DOHH2 (cell line): Measurements from ENCODE around the gene NDUFAB1.

Source experiments
- H3F3A ChIP-seq: fragments of 200-600 bp; sonication (generic), shearing (Covaris generic); 2 replicates; pipeline ENCODE4 v1.6.0; 2016; ENCODE audit warnings: antibody characterized with exemption, mild to moderate bottlenecking; ENCODE audit not compliant: control insufficient read depth, insufficient read depth
- H3K27ac ChIP-seq: fragments of 200-600 bp; sonication (generic); 2 replicates; pipeline ENCODE4 v1.5.1; 2014; ENCODE audit warnings: low read depth, mild to moderate bottlenecking, low read length, moderate library complexity
- H3K27me3 ChIP-seq: fragments of 200-600 bp; sonication (generic); 2 replicates; pipeline ENCODE4 v1.6.1; 2014; ENCODE audit warnings: mild to moderate bottlenecking, low read length, mixed read lengths; ENCODE audit not compliant: control insufficient read depth
- H3K36me3 ChIP-seq: fragments of 200-600 bp; sonication (generic); 2 replicates; pipeline ENCODE4 v1.6.1; 2014; ENCODE audit warnings: mild to moderate bottlenecking, low read length, moderate library complexity, mixed read lengths; ENCODE audit not compliant: control insufficient read depth
- H3K4me1 ChIP-seq: fragments of 200-600 bp; sonication (generic); 2 replicates; pipeline ENCODE4 v1.6.1; 2014; ENCODE audit warnings: mild to moderate bottlenecking, low read length, mixed read lengths; ENCODE audit not compliant: control insufficient read depth
- H3K4me2 ChIP-seq: fragments of 200-600 bp; sonication (generic); 2 replicates; pipeline ENCODE4 v1.6.0; 2014; ENCODE audit warnings: mild to moderate bottlenecking, low read length, moderate library complexity
- H3K4me3 ChIP-seq: fragments of 200-600 bp; sonication (generic); 2 replicates; pipeline ENCODE4 v1.5.1; 2014; ENCODE audit warnings: mild to moderate bottlenecking, low read length, mixed read lengths
- H3K79me2 ChIP-seq: fragments of 200-600 bp; sonication (generic); 2 replicates; pipeline ENCODE4 v1.6.1; 2014; ENCODE audit warnings: mild to moderate bottlenecking, low read length, mixed read lengths; ENCODE audit not compliant: control insufficient read depth
- H3K9me2 ChIP-seq: fragments of 200-600 bp; sonication (generic); replicated peaks from 2 replicates; pipeline ENCODE4 v1.6.1; 2014; ENCODE audit warnings: mild to moderate bottlenecking, low read length, mixed read lengths; ENCODE audit not compliant: control insufficient read depth
- H3K9me3 ChIP-seq: fragments of 200-600 bp; sonication (generic); 2 replicates; pipeline ENCODE4 v1.6.1; 2014; ENCODE audit warnings: antibody characterized with exemption, low read length, mixed read lengths; ENCODE audit not compliant: control insufficient read depth, insufficient read depth
- H4K20me1 ChIP-seq: fragments of 200-600 bp; sonication (generic); 2 replicates; pipeline ENCODE4 v1.6.0; 2014; ENCODE audit warnings: low read depth, mild to moderate bottlenecking, antibody characterized with exemption, low read length, moderate library complexity; ENCODE audit not compliant: control insufficient read depth, insufficient read depth
- CTCF ChIP-seq: fragments of 200-600 bp; sonication (generic); IDR thresholded peaks from one replicate; pipeline ENCODE4 v1.5.1; 2014; ENCODE audit warnings: antibody characterized with exemption, mild to moderate bottlenecking, low read depth, low read length; ENCODE audit not compliant: poor library complexity, severe bottlenecking
- EZH2phosphoT487 ChIP-seq: fragments of 200-600 bp; sonication (generic); IDR thresholded peaks from 2 replicates; pipeline ENCODE4 v1.6.1; 2017; ENCODE audit warnings: borderline replicate concordance, mild to moderate bottlenecking, antibody characterized with exemption, low read length, moderate library complexity, mixed read lengths

Gene NDUFAB1

GRCh38 chr16:23538919-23539278 is 57.2 kb downstream of the NDUFAB1 start:
- Histone ChIP-seq H3F3A (no peaks in the 10 kb centered on the region), H3K27me3 (no peaks in the 10 kb centered on the region), H3K4me1 (peaks cover 9% of the 10 kb centered on the region), H3K9me3 (no peaks in the 10 kb centered on the region), H4K20me1 (no peaks in the 10 kb centered on the region), H3K27ac (no peak overlapping the region), H3K79me2 (no peaks in the 10 kb centered on the region), H3K4me3 (no peak overlapping the region), H3K36me3 (peaks cover 58% of the 10 kb centered on the region), H3K9me2 (no peaks in the 10 kb centered on the region), H3K4me2 (no peak overlapping the region)
- TF ChIP-seq EZH2phosphoT487 (no peak), CTCF (no peak)

- H3K4me2 ChIP-seq = no peak overlapping the region
- H3K79me2 ChIP-seq = no peaks in the 10 kb centered on the region
- H3K9me3 ChIP-seq = no peaks in the 10 kb centered on the region
- H3K36me3 ChIP-seq = peaks cover 58% of the 10 kb centered on the region
- H3K9me2 ChIP-seq = no peaks in the 10 kb centered on the region
- no peaks in the 10 kb centered on the region for H3F3A ChIP-seq
- no peak overlapping the region for H3K4me3 ChIP-seq
- peaks cover 9% of the 10 kb centered on the region for H3K4me1 ChIP-seq
- no peak for TF ChIP-seq EZH2phosphoT487
- TF ChIP-seq CTCF = no peak
- H3K27ac ChIP-seq = no peak overlapping the region
- H4K20me1 ChIP-seq = no peaks in the 10 kb centered on the region
- no peaks in the 10 kb centered on the region for H3K27me3 ChIP-seq
Observed at GRCh38 chr16:23537390-23537789, 58.7 kb downstream of the NDUFAB1 start.

- Histone ChIP-seq H4K20me1 (no peaks in the 10 kb centered on the region), H3K36me3 (peaks cover 62% of the 10 kb centered on the region), H3K4me2 (no peak overlapping the region), H3K27ac (no peak overlapping the region), H3K4me1 (peaks cover 9% of the 10 kb centered on the region), H3K9me2 (no peaks in the 10 kb centered on the region), H3F3A (no peaks in the 10 kb centered on the region), H3K79me2 (no peaks in the 10 kb centered on the region), H3K9me3 (no peaks in the 10 kb centered on the region), H3K27me3 (no peaks in the 10 kb centered on the region), H3K4me3 (no peak overlapping the region)
- no peak for TF ChIP-seq CTCF
- TF ChIP-seq EZH2phosphoT487 = no peak
Observed at GRCh38 chr16:23535901-23536300, 60.2 kb downstream of the NDUFAB1 start.
